HEK293 (cell line): ENCODE data around the gene C16orf74.

ENCODE experiments used
- CTCF ChIA-PET: fragments of 350-600 bp; formaldehyde crosslinking; extraction: SDS; loops from one replicate; lab custom pipeline; 2021; ENCODE audit warnings: antibody characterized with exemption; lab: Yijun Ruan, JAX
- POLR2A ChIA-PET: fragments of 300-600 bp; formaldehyde crosslinking; extraction: SDS; loops from one replicate; lab custom pipeline; 2020; ENCODE audit warnings: antibody characterized with exemption, inconsistent platforms; lab: Yijun Ruan, JAX
- H3K27ac ChIP-seq: fragments of 200-500 bp; sonication (Bioruptor generic); 2 replicates; pipeline ENCODE4 v1.5.1; 2014; ENCODE audit warnings: low read depth, low read length, control low read depth, inconsistent platforms; ENCODE audit errors: extremely low read depth
- H3K36me3 ChIP-seq, 2 experiments: fragments of 200-500 bp in 1 of 2; sonication (Bioruptor generic) in 1 of 2; 1 replicate in 1 of 2; 2 replicates in 1 of 2; pipeline ENCODE4 v1.5.1; 2014 to 2017; ENCODE audit warnings: inconsistent platforms in 2 of 2, low read length in 2 of 2; ENCODE audit not compliant: control insufficient read depth in 2 of 2, insufficient read depth in 1 of 2
- H3K4me1 ChIP-seq: fragments of 200-500 bp; sonication (Bioruptor generic); 2 replicates; pipeline ENCODE4 v1.5.1; 2014; ENCODE audit warnings: mild to moderate bottlenecking, low read length, inconsistent platforms; ENCODE audit not compliant: control insufficient read depth, insufficient read depth
- H3K4me3 ChIP-seq: 2 replicates; pipeline ENCODE4 v1.5.1; 2011; ENCODE audit warnings: low read depth, mild to moderate bottlenecking, control low read depth, low read length, moderate library complexity
- H3K9me3 ChIP-seq: fragments of 200-500 bp; sonication (Bioruptor generic); 2 replicates; pipeline ENCODE4 v1.5.1; 2014; ENCODE audit warnings: low read depth, low read length, inconsistent platforms; ENCODE audit not compliant: control insufficient read depth, insufficient read depth
- FEZF1 ChIP-seq: fragments of 450-650 bp; formaldehyde crosslinking; IDR thresholded peaks from 2 replicates; pipeline ENCODE4 v1.5.1; 2016; ENCODE audit warnings: missing biosample characterization, missing genetic modification characterization
- HIC1 ChIP-seq: fragments of 450-650 bp; formaldehyde crosslinking; IDR thresholded peaks from 2 replicates; pipeline ENCODE4 v1.5.1; 2016; ENCODE audit warnings: missing biosample characterization, missing genetic modification characterization
- HOXD13 ChIP-seq: sonication (generic); formaldehyde crosslinking; IDR thresholded peaks from 2 replicates; pipeline ENCODE4 v1.8.0; 2022; ENCODE audit warnings: missing genetic modification reagents, borderline replicate concordance
- KLF1 ChIP-seq: fragments of 450-650 bp; formaldehyde crosslinking; IDR thresholded peaks from 2 replicates; pipeline ENCODE4 v1.5.1; 2016; ENCODE audit warnings: missing biosample characterization, missing genetic modification characterization
- PRDM1 ChIP-seq: fragments of 450-650 bp; formaldehyde crosslinking; IDR thresholded peaks from 2 replicates; pipeline ENCODE4; 2016; ENCODE audit warnings: missing biosample characterization, missing genetic modification characterization
- YY1 ChIP-seq: fragments of 450-650 bp; formaldehyde crosslinking; IDR thresholded peaks from 2 replicates; pipeline ENCODE4 v1.5.1; 2018; ENCODE audit warnings: missing biosample characterization, missing genetic modification characterization
- ZFHX2 ChIP-seq: fragments of 450-650 bp; formaldehyde crosslinking; conservative IDR thresholded peaks from 2 replicates; pipeline ENCODE4 v1.5.1; 2016; ENCODE audit warnings: missing biosample characterization, missing genetic modification characterization
- ZNF121 ChIP-seq: fragments of 450-650 bp; formaldehyde crosslinking; IDR thresholded peaks from 2 replicates; pipeline ENCODE4 v1.5.1; 2016; ENCODE audit warnings: missing biosample characterization, missing genetic modification characterization
- ZNF354C ChIP-seq: fragments of 450-650 bp; formaldehyde crosslinking; IDR thresholded peaks from 2 replicates; pipeline ENCODE4 v1.5.1; 2016; ENCODE audit warnings: missing biosample characterization, missing genetic modification characterization, low read depth, borderline replicate concordance
- ZNF398 ChIP-seq: fragments of 450-650 bp; formaldehyde crosslinking; IDR thresholded peaks from 2 replicates; pipeline ENCODE4 v1.5.1; 2017; ENCODE audit warnings: missing biosample characterization, missing genetic modification characterization
- ZNF560 ChIP-seq: fragments of 450-650 bp; formaldehyde crosslinking; IDR thresholded peaks from 2 replicates; pipeline ENCODE4 v1.5.1; 2017; ENCODE audit warnings: missing biosample characterization, missing genetic modification characterization, borderline replicate concordance
- ZNF596 ChIP-seq: fragments of 450-650 bp; IDR thresholded peaks from 2 replicates; pipeline ENCODE4 v1.5.0; 2018; ENCODE audit warnings: missing biosample characterization, mild to moderate bottlenecking, missing genetic modification characterization, moderate library complexity
- ZNF76 ChIP-seq: fragments of 450-650 bp; formaldehyde crosslinking; IDR thresholded peaks from 2 replicates; pipeline ENCODE4; 2016; ENCODE audit warnings: low read depth, missing biosample characterization, missing genetic modification characterization, borderline replicate concordance
- ZNF843 ChIP-seq: fragments of 450-650 bp; formaldehyde crosslinking; IDR thresholded peaks from 2 replicates; pipeline ENCODE4 v1.5.1; 2016; ENCODE audit warnings: missing biosample characterization, missing genetic modification characterization
- TF ChIP-seq, protein P1 (sequence below): fragments of 450-650 bp; formaldehyde crosslinking; IDR thresholded peaks from 2 replicates; pipeline ENCODE4 v1.5.1; 2016; ENCODE audit warnings: missing biosample characterization, missing genetic modification characterization, borderline replicate concordance
- TF ChIP-seq, protein P2 (sequence below): fragments of 450-650 bp; formaldehyde crosslinking; IDR thresholded peaks from 2 replicates; pipeline ENCODE4 v1.5.1; 2016; ENCODE audit warnings: missing biosample characterization, missing genetic modification characterization
- TF ChIP-seq, protein P3 (sequence below): fragments of 450-650 bp; formaldehyde crosslinking; IDR thresholded peaks from 2 replicates; pipeline ENCODE4 v1.5.1; 2016; ENCODE audit warnings: missing biosample characterization, missing genetic modification characterization

The C16orf74 gene

DNA sequence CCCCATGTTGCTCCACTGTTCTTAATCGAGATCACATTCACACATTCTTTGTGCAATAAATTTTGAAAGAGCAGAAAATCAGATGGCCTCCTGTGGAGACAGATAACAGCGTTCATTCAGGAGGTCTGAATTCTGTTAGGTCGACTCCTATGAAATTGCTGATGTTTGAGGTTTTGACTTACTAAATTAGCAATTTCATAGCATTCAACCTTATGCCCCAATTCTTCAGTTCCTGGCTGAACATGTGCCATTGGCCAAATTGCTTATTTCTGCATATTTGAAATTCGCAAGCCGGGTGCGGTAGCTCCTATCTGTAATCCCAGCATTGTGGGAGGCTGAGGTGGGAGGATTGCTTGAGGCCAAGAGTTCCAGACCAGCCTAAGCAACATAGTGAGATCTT, 22.1 kb upstream of the C16orf74 start (continued):
- no peak for TF ChIP-seq ZNF398
- TF ChIP-seq PRDM1 (tag by site-specific recombination) = no peak
- TF ChIP-seq, protein P1, sequence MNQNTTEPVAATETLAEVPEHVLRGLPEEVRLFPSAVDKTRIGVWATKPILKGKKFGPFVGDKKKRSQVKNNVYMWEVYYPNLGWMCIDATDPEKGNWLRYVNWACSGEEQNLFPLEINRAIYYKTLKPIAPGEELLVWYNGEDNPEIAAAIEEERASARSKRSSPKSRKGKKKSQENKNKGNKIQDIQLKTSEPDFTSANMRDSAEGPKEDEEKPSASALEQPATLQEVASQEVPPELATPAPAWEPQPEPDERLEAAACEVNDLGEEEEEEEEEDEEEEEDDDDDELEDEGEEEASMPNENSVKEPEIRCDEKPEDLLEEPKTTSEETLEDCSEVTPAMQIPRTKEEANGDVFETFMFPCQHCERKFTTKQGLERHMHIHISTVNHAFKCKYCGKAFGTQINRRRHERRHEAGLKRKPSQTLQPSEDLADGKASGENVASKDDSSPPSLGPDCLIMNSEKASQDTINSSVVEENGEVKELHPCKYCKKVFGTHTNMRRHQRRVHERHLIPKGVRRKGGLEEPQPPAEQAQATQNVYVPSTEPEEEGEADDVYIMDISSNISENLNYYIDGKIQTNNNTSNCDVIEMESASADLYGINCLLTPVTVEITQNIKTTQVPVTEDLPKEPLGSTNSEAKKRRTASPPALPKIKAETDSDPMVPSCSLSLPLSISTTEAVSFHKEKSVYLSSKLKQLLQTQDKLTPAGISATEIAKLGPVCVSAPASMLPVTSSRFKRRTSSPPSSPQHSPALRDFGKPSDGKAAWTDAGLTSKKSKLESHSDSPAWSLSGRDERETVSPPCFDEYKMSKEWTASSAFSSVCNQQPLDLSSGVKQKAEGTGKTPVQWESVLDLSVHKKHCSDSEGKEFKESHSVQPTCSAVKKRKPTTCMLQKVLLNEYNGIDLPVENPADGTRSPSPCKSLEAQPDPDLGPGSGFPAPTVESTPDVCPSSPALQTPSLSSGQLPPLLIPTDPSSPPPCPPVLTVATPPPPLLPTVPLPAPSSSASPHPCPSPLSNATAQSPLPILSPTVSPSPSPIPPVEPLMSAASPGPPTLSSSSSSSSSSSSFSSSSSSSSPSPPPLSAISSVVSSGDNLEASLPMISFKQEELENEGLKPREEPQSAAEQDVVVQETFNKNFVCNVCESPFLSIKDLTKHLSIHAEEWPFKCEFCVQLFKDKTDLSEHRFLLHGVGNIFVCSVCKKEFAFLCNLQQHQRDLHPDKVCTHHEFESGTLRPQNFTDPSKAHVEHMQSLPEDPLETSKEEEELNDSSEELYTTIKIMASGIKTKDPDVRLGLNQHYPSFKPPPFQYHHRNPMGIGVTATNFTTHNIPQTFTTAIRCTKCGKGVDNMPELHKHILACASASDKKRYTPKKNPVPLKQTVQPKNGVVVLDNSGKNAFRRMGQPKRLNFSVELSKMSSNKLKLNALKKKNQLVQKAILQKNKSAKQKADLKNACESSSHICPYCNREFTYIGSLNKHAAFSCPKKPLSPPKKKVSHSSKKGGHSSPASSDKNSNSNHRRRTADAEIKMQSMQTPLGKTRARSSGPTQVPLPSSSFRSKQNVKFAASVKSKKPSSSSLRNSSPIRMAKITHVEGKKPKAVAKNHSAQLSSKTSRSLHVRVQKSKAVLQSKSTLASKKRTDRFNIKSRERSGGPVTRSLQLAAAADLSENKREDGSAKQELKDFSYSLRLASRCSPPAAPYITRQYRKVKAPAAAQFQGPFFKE (tag by site-specific recombination) = no peak
- TF ChIP-seq, protein P2, sequence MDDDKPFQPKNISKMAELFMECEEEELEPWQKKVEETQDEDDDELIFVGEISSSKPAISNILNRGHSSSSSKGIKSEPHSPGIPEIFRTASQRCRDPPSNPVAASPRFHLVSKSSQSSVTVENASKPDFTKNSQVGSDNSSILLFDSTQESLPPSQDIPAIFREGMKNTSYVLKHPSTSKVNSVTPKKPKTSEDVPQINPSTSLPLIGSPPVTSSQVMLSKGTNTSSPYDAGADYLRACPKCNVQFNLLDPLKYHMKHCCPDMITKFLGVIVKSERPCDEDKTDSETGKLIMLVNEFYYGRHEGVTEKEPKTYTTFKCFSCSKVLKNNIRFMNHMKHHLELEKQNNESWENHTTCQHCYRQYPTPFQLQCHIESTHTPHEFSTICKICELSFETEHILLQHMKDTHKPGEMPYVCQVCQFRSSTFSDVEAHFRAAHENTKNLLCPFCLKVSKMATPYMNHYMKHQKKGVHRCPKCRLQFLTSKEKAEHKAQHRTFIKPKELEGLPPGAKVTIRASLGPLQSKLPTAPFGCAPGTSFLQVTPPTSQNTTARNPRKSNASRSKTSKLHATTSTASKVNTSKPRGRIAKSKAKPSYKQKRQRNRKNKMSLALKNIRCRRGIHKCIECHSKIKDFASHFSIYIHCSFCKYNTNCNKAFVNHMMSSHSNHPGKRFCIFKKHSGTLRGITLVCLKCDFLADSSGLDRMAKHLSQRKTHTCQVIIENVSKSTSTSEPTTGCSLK (tag by site-specific recombination) = no peak
- no peak for TF ChIP-seq ZNF843 (tag by site-specific recombination)
- TF ChIP-seq, protein P3, sequence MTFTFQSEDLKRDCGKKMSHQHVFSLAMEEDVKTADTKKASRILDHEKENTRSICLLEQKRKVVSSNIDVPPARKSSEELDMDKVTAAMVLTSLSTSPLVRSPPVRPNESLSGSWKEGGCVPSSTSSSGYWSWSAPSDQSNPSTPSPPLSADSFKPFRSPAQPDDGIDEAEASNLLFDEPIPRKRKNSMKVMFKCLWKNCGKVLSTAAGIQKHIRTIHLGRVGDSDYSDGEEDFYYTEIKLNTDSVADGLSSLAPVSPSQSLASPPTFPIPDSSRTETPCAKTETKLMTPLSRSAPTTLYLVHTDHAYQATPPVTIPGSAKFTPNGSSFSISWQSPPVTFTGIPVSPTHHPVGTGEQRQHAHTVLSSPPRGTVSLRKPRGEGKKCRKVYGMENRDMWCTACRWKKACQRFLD (tag by site-specific recombination) = no peak
- TF ChIP-seq KLF1 = no peak
- no peak for TF ChIP-seq YY1 (tag by site-specific recombination)

DNA sequence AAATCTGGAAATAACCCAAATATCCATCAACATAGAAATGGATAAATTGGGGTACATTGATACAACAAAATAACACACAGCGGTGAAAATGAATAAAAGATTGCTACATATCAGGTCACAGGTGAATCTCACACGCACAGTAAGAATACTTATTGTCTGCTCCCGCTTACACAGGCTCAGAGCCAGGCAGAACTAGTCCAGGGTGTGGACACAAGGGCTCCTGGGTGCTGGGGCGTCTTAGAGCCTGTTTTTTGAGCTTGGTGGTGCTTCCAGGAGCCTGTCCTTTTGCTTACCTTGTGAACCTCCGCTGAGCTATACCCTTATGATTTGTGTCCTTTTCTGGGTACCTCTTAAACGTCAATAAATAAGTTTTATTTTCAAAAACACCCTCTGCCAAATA, 19.8 kb upstream of the C16orf74 start:
- TF ChIP-seq ZNF121 (tag by site-specific recombination) = no peak
- no peak for TF ChIP-seq HIC1 (tag by site-specific recombination)
- no peak for TF ChIP-seq ZNF76 (tag by site-specific recombination)
- TF ChIP-seq ZNF596 (tag by site-specific recombination) = no peak
- TF ChIP-seq ZNF354C = no peak
- no peak for TF ChIP-seq FEZF1 (tag by site-specific recombination)
- TF ChIP-seq ZNF560 (tag by site-specific recombination) = no peak
- TF ChIP-seq ZFHX2 (tag by site-specific recombination) = no peak
- no peak for TF ChIP-seq HOXD13 (CRISPR knock-in tag)
- ChIA-PET POLR2A (no interaction called here), CTCF (no interaction called here)

More for the DNA sequence above, 19.8 kb upstream of the C16orf74 start:
- Histone ChIP-seq H3K4me3 (no peak overlapping the region), H3K36me3 (peaks cover 0 to 4% of the 10 kb centered on the region in 2 experiments; a peak in 1 of 3 replicates), H3K27ac (no peak overlapping the region), H3K4me1 (no peaks in the 10 kb centered on the region), H3K9me3 (no peaks in the 10 kb centered on the region)
